ENCODE data around the gene DYNC1I1. TPM values are rescaled to one million over a fixed set of nuclear protein-coding genes. Genes with fewer than 3 reads are reported as not detected.

Gene DYNC1I1
- total RNA-seq, 1 experiment from 2014 or later: 3.2 TPM

GRCh38 chr7:96118449-96119001 is 346.2 kb downstream of the DYNC1I1 start:
- Histone ChIP-seq H3K27ac (ENCODE audit: insufficient read length, low read depth, low read length) (no peak overlapping the region), H2BK120ac (ENCODE audit: low read depth, low read length, poor library complexity, severe bottlenecking) (no peak overlapping the region), H3K23ac (ENCODE audit: insufficient read length, low read depth, low read length) (no peak overlapping the region), H2AK5ac (ENCODE audit: insufficient read length, low read length) (no peak overlapping the region), H3K18ac (ENCODE audit: insufficient read length, low read depth, low read length) (no peak overlapping the region), H2BK12ac (ENCODE audit: insufficient read length, low read depth, low read length) (no peak overlapping the region), H3K4ac (ENCODE audit: low read depth, low read length) (no peak overlapping the region), H3K56ac (ENCODE audit: insufficient read length, low read depth, low read length) (no peak overlapping the region), H3K14ac (ENCODE audit: insufficient read depth, low read length) (no peak overlapping the region), H2BK5ac (ENCODE audit: insufficient read length, low read length) (no peak overlapping the region), H3K4me2 (ENCODE audit: insufficient read depth, insufficient read length, low read length) (no peak overlapping the region), H4K5ac (ENCODE audit: insufficient read length, low read depth, low read length) (no peak overlapping the region), H3K79me1 (ENCODE audit: insufficient read depth, low read depth, low read length, poor library complexity, severe bottlenecking) (no peaks in the 10 kb centered on the region), H3T11ph (ENCODE audit: low read length) (no peak overlapping the region), H3K9me3 (ENCODE audit: control insufficient read depth, low read depth, low read length) (no peaks in the 10 kb centered on the region), H2AFZ (ENCODE audit: low read length) (no peak overlapping the region), H3K79me2 (ENCODE audit: insufficient read depth, low read length) (no peaks in the 10 kb centered on the region), H3K4me1 (ENCODE audit: insufficient read depth, low read length) (no peaks in the 10 kb centered on the region), H4K8ac (replicated peaks; ENCODE audit: insufficient read length, low read depth, low read length) (no peak overlapping the region), H3K9ac (ENCODE audit: extremely low read depth, insufficient read length, low read length) (no peak overlapping the region), H2BK15ac (ENCODE audit: low read depth, low read length) (no peak overlapping the region), H4K91ac (ENCODE audit: insufficient read length, low read depth, low read length) (no peak overlapping the region), H4K20me1 (ENCODE audit: control insufficient read depth, insufficient read depth, insufficient read length) (no peaks in the 10 kb centered on the region), H2BK20ac (ENCODE audit: low read depth, low read length, poor library complexity, severe bottlenecking) (no peak overlapping the region), H3K23me2 (ENCODE audit: insufficient read length, low read depth, low read length, poor library complexity, severe bottlenecking) (no peaks in the 10 kb centered on the region), H3K27me3 (ENCODE audit: insufficient read depth, low read length) (no peaks in the 10 kb centered on the region)
- no peaks in the 10 kb centered on the region; the same call in 1 of the 2 replicates for H3K27me3 Mint-ChIP-seq (ENCODE audit: low read depth)
- peak overlapping the region; percentile 19 to 83 (median 60); a peak in 3 of 7 replicates for H3K27ac Mint-ChIP-seq
- peaks cover 3 to 5% of the 10 kb centered on the region in 2 experiments; a peak in 2 of 5 replicates for H3K9me3 Mint-ChIP-seq
- peaks cover 22 to 30% of the 10 kb centered on the region in 2 experiments for H3K4me1 Mint-ChIP-seq
- DNase-seq: peak; percentile 43
- no peak for TF ChIP-seq CTCF (conservative IDR thresholded peaks at IDR 0.05)
- peaks cover 8 to 25% (median 20%) of the 10 kb centered on the region in 3 experiments; a peak in 5 of 7 replicates for H3K36me3 Mint-ChIP-seq (ENCODE audit: insufficient read depth in 1 of 3, low read depth in 3 of 3)
- H3K4me3 Mint-ChIP-seq: no peak overlapping the region
- no CpG with 5 or more reads among the region's 13 CpGs for WGBS (ENCODE audit: extremely low coverage, insufficient read length, low lambda C conversion rate)
